Glutamatergic neuron (in vitro differentiated cells): Measurements from ENCODE around the gene CCR7. TPM values are rescaled to one million over a fixed set of nuclear protein-coding genes. Genes with fewer than 3 reads are reported as not detected.
"Not testable (repeated sequence)": the region's sequence is repeated elsewhere in the genome, so short reads cannot be mapped to it uniquely, and the experiment has no call there.

Source experiments
- DNase-seq: peaks from one replicate; pipeline ENCODE4 v3.0.0; 2022
- H3K27ac Mint-ChIP-seq: one replicate; pipeline ENCODE4 v1.8.0; 2020; ENCODE audit warnings: mild to moderate bottlenecking, mixed read lengths, inconsistent platforms; ENCODE audit not compliant: unreplicated experiment
- H3K27me3 Mint-ChIP-seq: one replicate; pipeline ENCODE4 v1.8.0; 2020; ENCODE audit warnings: mild to moderate bottlenecking, moderate library complexity, mixed read lengths, inconsistent platforms; ENCODE audit not compliant: unreplicated experiment
- H3K36me3 Mint-ChIP-seq: one replicate; pipeline ENCODE4 v1.8.0; 2020; ENCODE audit warnings: mild to moderate bottlenecking, mixed read lengths, inconsistent platforms; ENCODE audit not compliant: unreplicated experiment
- H3K4me1 Mint-ChIP-seq: one replicate; pipeline ENCODE4 v1.8.0; 2020; ENCODE audit warnings: mild to moderate bottlenecking, low read depth, mixed read lengths, inconsistent platforms; ENCODE audit not compliant: unreplicated experiment
- H3K4me3 Mint-ChIP-seq: one replicate; pipeline ENCODE4 v1.8.0; 2020; ENCODE audit warnings: mild to moderate bottlenecking, mixed read lengths, inconsistent platforms; ENCODE audit not compliant: unreplicated experiment
- H3K9me3 Mint-ChIP-seq: one replicate; pipeline ENCODE4 v1.8.0; 2020; ENCODE audit warnings: mild to moderate bottlenecking, moderate library complexity, mixed read lengths, inconsistent platforms; ENCODE audit not compliant: unreplicated experiment
- CTCF ChIP-seq: fragments of 200-600 bp; sonication (generic); IDR thresholded peaks from one replicate; pipeline ENCODE4 v1.5.0; 2021; ENCODE audit not compliant: partially characterized antibody, unreplicated experiment
- total RNA-seq: library from RNA; stranded (reverse); fragmentation: NEBNext Ultra II Directional; extraction: Animal tissue kit (Norgen Biotek cat#: 25700); gene quantifications from one replicate; pipeline ENCODE4 v1.2.1, GENCODE V29; 2021; ENCODE audit not compliant: unreplicated experiment

CCR7 gene
- total RNA-seq, 1 donor from 2014 or later: not detected

GRCh38 chr17:40580140-40580539 is 14.9 kb upstream of the CCR7 start:
- H3K4me3 Mint-ChIP-seq: no peak overlapping the region
- DNase-seq: no peak
- no peak for TF ChIP-seq CTCF
- no peaks in the 10 kb centered on the region for H3K27me3 Mint-ChIP-seq
- H3K27ac Mint-ChIP-seq: no peak overlapping the region
- no peaks in the 10 kb centered on the region for H3K4me1 Mint-ChIP-seq
- peaks cover 7% of the 10 kb centered on the region for H3K9me3 Mint-ChIP-seq
- no peaks in the 10 kb centered on the region for H3K36me3 Mint-ChIP-seq

- DNase-seq: no peak
- Mint-ChIP-seq H3K27ac (no peak overlapping the region), H3K4me1 (no peaks in the 10 kb centered on the region), H3K9me3 (peaks cover 2% of the 10 kb centered on the region), H3K27me3 (no peaks in the 10 kb centered on the region), H3K36me3 (no peaks in the 10 kb centered on the region), H3K4me3 (no peak overlapping the region)
- no peak for TF ChIP-seq CTCF
Observed at GRCh38 chr17:40579471-40579870, 14.2 kb upstream of the CCR7 start.

- H3K27ac Mint-ChIP-seq: no peak overlapping the region
- H3K9me3 Mint-ChIP-seq: peaks cover 2% of the 10 kb centered on the region
- TF ChIP-seq CTCF: no peak
- no peak for DNase-seq
- H3K36me3 Mint-ChIP-seq: no peaks in the 10 kb centered on the region
- H3K4me1 Mint-ChIP-seq: no peaks in the 10 kb centered on the region
- no peak overlapping the region for H3K4me3 Mint-ChIP-seq
- no peaks in the 10 kb centered on the region for H3K27me3 Mint-ChIP-seq
Observed at GRCh38 chr17:40577611-40578065, 12.4 kb upstream of the CCR7 start.

GRCh38 chr17:40576113-40576740 is 11.0 kb upstream of the CCR7 start:
- Mint-ChIP-seq H3K27ac (no peak overlapping the region), H3K36me3 (no peaks in the 10 kb centered on the region), H3K4me1 (no peaks in the 10 kb centered on the region), H3K9me3 (peaks cover 2% of the 10 kb centered on the region), H3K27me3 (no peaks in the 10 kb centered on the region), H3K4me3 (no peak overlapping the region)
- TF ChIP-seq CTCF: no peak
- no peak for DNase-seq

GRCh38 chr17:40574292-40574691 is 9.0 kb upstream of the CCR7 start:
- Mint-ChIP-seq H3K9me3 (peaks cover 2% of the 10 kb centered on the region), H3K27me3 (no peaks in the 10 kb centered on the region), H3K36me3 (no peaks in the 10 kb centered on the region), H3K4me3 (no peak overlapping the region), H3K27ac (no peak overlapping the region), H3K4me1 (no peaks in the 10 kb centered on the region)
- DNase-seq: no peak
- no peak for TF ChIP-seq CTCF

- H3K4me3 Mint-ChIP-seq, H3K27ac Mint-ChIP-seq, H3K27me3 Mint-ChIP-seq, H3K4me1 Mint-ChIP-seq, H3K36me3 Mint-ChIP-seq, H3K9me3 Mint-ChIP-seq, DNase-seq: not testable (repeated sequence)
Observed at GRCh38 chr17:40572245-40572993, 7.1 kb upstream of the CCR7 start.
